Measurements from ENCODE around the gene ALCAM. TPM values are rescaled to one million over a fixed set of nuclear protein-coding genes. Genes with fewer than 3 reads are reported as not detected.

The ALCAM gene
- total RNA-seq (153 TPM), polyA plus RNA-seq (33.7 TPM)

GRCh38 chr3:105366326-105367062 is at the start of gene ALCAM:
ALCAM (plus strand) TSS chr3:105366909.
- Histone ChIP-seq H3K27ac (ENCODE audit: low read depth) (peak within 1 kb of the TSS; percentile 57), H3K4me1 (ENCODE audit: insufficient read depth) (peaks cover 2% of the 10 kb centered on the region), H3K36me3 (ENCODE audit: insufficient read depth) (no peaks in the 10 kb centered on the region), H3K4me3 (ENCODE audit: low read depth, low read length) (peak within 1 kb of the TSS; percentile 63)
- DNase-seq (ENCODE audit: extremely low spot score), result peak; percentile 91
- WGBS, result under 1% methylated on average over 48 of the region's 48 CpGs

GRCh38 chr3:105317841-105318240 is 48.9 kb upstream of the ALCAM start:
- Histone ChIP-seq H3K27ac (ENCODE audit: low read depth) (no peak overlapping the region), H3K4me3 (ENCODE audit: low read depth, low read length) (no peak overlapping the region), H3K36me3 (ENCODE audit: insufficient read depth) (no peaks in the 10 kb centered on the region), H3K4me1 (ENCODE audit: insufficient read depth) (no peaks in the 10 kb centered on the region)
- DNase-seq (ENCODE audit: extremely low spot score), result no peak
- 68% methylated on average over 1 of the region's 1 CpG for WGBS

DNA sequence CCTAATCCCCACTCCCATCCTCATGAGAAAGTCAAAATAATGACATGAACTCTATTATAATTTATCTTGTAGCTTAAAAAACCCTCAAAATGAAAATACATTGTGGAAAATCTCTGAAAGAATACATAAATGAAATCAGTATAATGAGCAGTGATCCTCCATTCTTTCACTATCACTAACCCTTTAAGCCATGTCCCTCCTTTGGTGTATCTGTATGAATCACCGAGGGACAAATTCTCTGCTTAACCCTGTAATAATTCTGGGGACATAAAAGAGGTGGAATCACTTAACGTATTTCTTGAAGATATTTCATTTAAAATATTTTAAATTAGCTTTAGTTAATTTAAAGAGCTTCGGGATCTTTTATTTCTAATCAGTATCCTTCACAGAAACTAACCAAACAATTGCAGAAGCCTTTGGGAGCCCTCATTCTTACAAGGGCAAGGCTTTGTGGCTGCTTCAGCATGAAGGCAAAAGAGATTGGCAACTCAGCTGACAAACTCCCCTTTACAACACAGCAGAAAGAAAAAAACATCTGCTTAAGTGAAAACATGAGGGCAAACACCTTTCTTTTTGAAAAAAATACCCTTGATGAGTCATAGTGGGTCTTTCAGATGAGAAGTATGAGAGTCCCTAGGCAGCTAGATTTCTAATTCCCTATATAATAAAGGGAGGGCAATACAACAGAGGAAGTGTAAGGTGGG is 44.0 kb upstream of the ALCAM start:
- H3K4me3 ChIP-seq (ENCODE audit: low read depth, low read length), result no peak overlapping the region
- WGBS, result 95% methylated on average over 3 of the region's 3 CpGs
- H3K36me3 ChIP-seq (ENCODE audit: insufficient read depth), result no peaks in the 10 kb centered on the region
- no peaks in the 10 kb centered on the region for H3K4me1 ChIP-seq (ENCODE audit: insufficient read depth)
- no peak for DNase-seq (ENCODE audit: extremely low spot score)
- no peak overlapping the region for H3K27ac ChIP-seq (ENCODE audit: low read depth)

DNA sequence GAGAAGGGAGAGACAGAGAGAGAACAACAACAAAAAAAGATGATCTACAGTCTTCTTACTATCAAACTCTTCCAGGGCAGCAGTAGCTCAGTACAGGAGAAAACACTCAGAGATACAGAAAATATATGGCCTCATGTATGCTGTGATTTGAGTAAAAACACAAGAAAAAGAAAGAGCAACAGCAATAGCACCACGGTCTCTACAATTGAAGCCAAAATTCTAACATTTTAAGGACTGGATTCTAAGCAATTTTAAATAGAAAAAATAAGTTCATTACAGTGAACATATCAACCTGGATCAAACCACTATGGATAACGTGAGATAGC is 43.5 kb upstream of the ALCAM start:
- Histone ChIP-seq H3K4me1 (ENCODE audit: insufficient read depth) (no peaks in the 10 kb centered on the region), H3K36me3 (ENCODE audit: insufficient read depth) (no peaks in the 10 kb centered on the region), H3K27ac (ENCODE audit: low read depth) (no peak overlapping the region), H3K4me3 (ENCODE audit: low read depth, low read length) (no peak overlapping the region)
- DNase-seq (ENCODE audit: extremely low spot score), result no peak
- 64% methylated on average over 2 of the region's 2 CpGs for WGBS

- Histone ChIP-seq H3K27ac (ENCODE audit: low read depth) (no peak overlapping the region), H3K36me3 (ENCODE audit: insufficient read depth) (no peaks in the 10 kb centered on the region), H3K4me1 (ENCODE audit: insufficient read depth) (no peaks in the 10 kb centered on the region), H3K4me3 (ENCODE audit: low read depth, low read length) (no peak overlapping the region)
- no peak for DNase-seq (ENCODE audit: extremely low spot score)
- WGBS, result 54% methylated on average over 1 of the region's 1 CpG
These were observed 41.8 kb upstream of the ALCAM start for GRCh38 chr3:105324951-105325350.

DNA sequence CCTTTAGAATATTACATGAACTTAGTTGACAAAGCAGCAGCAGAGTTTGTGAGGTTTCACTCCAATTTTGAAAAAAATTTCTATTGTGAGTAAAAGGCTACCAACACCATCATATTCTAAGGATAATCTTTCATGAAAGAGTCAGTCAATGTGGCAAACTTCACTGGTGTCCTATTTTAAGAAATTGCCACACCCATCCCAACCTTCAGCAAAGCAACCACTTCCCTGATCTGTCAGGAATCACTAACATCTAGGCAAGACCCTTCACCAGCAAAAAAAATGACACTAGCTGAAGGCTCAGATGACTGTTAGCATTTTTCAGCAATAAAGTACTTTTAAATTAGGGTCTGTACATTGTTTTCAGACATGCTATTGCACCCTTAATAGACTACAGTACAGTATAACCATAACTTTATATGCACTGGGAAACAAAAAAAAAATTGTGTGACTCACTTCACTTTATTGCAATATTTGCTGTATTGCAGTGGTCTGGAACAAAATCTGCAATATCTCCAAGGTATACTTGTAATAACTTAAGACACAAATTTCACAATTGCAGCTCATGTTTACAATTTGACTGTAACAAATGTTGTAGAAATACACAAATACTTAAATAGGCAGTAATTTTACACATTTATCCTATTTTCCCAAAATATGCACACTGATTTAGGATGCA is 38.9 kb upstream of the ALCAM start:
- Histone ChIP-seq H3K4me3 (ENCODE audit: low read depth, low read length) (no peak overlapping the region), H3K4me1 (ENCODE audit: insufficient read depth) (no peaks in the 10 kb centered on the region), H3K36me3 (ENCODE audit: insufficient read depth) (no peaks in the 10 kb centered on the region), H3K27ac (ENCODE audit: low read depth) (no peak overlapping the region)
- DNase-seq (ENCODE audit: extremely low spot score), result no peak

GRCh38 chr3:105328338-105328730 is 38.4 kb upstream of the ALCAM start:
- DNase-seq (ENCODE audit: extremely low spot score), result no peak
- Histone ChIP-seq H3K36me3 (ENCODE audit: insufficient read depth) (no peaks in the 10 kb centered on the region), H3K4me1 (ENCODE audit: insufficient read depth) (no peaks in the 10 kb centered on the region), H3K4me3 (ENCODE audit: low read depth, low read length) (no peak overlapping the region), H3K27ac (ENCODE audit: low read depth) (no peak overlapping the region)
- 70% methylated on average over 2 of the region's 2 CpGs for WGBS

- DNase-seq (ENCODE audit: extremely low spot score), result no peak
- WGBS, result 91% methylated on average over 1 of the region's 1 CpG
- Histone ChIP-seq H3K36me3 (ENCODE audit: insufficient read depth) (no peaks in the 10 kb centered on the region), H3K4me1 (ENCODE audit: insufficient read depth) (no peaks in the 10 kb centered on the region), H3K27ac (ENCODE audit: low read depth) (no peak overlapping the region), H3K4me3 (ENCODE audit: low read depth, low read length) (no peak overlapping the region)
These were observed 33.7 kb upstream of the ALCAM start for GRCh38 chr3:105332961-105333360.

- no peak for DNase-seq (ENCODE audit: extremely low spot score)
- 86% methylated on average over 1 of the region's 1 CpG for WGBS
These were observed 32.4 kb upstream of the ALCAM start for GRCh38 chr3:105334138-105334882.

DNA sequence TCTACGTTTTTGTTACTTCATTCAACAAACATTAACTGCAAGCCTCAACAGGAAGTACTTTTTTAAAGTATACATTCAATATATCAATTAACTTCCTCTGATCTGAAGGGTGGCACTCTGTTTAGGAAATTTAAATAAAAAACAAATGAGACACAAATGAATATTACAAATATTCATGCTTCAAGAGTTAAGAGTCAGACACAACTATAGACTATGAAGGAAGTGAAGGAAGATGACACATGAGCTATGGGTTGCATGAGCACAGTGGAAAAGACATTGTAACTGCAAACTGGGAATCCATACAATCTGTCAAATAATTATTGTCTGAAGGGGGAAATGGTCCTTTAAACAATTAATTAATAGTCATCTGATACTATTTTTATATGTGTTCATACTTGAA is 26.8 kb upstream of the ALCAM start:
- WGBS, result 57% methylated on average over 1 of the region's 1 CpG
- Histone ChIP-seq H3K4me1 (ENCODE audit: insufficient read depth) (no peaks in the 10 kb centered on the region), H3K36me3 (ENCODE audit: insufficient read depth) (no peaks in the 10 kb centered on the region), H3K27ac (ENCODE audit: low read depth) (no peak overlapping the region), H3K4me3 (ENCODE audit: low read depth, low read length) (no peak overlapping the region)
- DNase-seq (ENCODE audit: extremely low spot score), result no peak

More at GRCh38 chr3:105334138-105334882, 32.4 kb upstream of the ALCAM start:
- H3K36me3 ChIP-seq (ENCODE audit: insufficient read depth), result no peaks in the 10 kb centered on the region
- no peaks in the 10 kb centered on the region for H3K4me1 ChIP-seq (ENCODE audit: insufficient read depth)
- H3K27ac ChIP-seq (ENCODE audit: low read depth), result no peak overlapping the region
- H3K4me3 ChIP-seq (ENCODE audit: low read depth, low read length), result no peak overlapping the region

GRCh38 chr3:105343991-105344390 is 22.7 kb upstream of the ALCAM start:
- no peaks in the 10 kb centered on the region for H3K36me3 ChIP-seq (ENCODE audit: insufficient read depth)
- no peak overlapping the region for H3K4me3 ChIP-seq (ENCODE audit: low read depth, low read length)
- no peaks in the 10 kb centered on the region for H3K4me1 ChIP-seq (ENCODE audit: insufficient read depth)
- DNase-seq (ENCODE audit: extremely low spot score), result no peak
- H3K27ac ChIP-seq (ENCODE audit: low read depth), result no peak overlapping the region
- WGBS, result 74% methylated on average over 5 of the region's 5 CpGs

GRCh38 chr3:105345156-105345555 is 21.6 kb upstream of the ALCAM start:
- H3K4me3 ChIP-seq (ENCODE audit: low read depth, low read length), result no peak overlapping the region
- no peaks in the 10 kb centered on the region for H3K4me1 ChIP-seq (ENCODE audit: insufficient read depth)
- H3K27ac ChIP-seq (ENCODE audit: low read depth), result no peak overlapping the region
- no peak for DNase-seq (ENCODE audit: extremely low spot score)
- WGBS, result 93% methylated on average over 5 of the region's 5 CpGs
- no peaks in the 10 kb centered on the region for H3K36me3 ChIP-seq (ENCODE audit: insufficient read depth)

DNA sequence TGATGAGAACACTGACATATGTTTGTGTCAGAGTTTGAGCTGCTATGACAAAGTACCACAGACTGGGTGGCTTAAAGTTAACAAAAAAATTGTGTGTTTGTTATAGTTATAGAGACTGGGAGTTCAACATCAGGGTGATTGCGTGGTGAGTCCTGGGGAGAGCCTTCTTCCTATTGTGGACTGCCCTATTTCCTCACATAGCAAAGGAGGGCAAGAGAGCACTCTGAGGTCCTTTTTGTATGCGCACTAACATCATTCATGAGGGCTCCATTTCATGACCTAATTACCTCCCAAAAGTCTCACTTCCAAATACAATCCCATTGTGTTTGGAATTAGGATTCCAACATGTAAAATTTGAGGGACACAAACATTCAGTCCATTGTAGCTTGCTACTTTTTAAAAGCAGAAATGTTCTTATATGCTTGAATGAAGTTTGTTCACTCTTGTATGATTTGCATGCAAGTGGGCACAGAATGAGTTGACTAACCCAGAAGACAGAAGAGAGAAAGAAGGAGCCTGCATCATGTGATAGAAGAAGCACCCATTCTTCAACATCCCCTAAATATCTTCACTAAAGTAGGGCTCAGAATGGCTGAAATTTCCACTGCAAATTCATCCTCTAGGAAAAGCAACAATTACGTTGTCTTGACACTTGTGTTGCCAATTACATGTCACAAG is 18.9 kb upstream of the ALCAM start:
- H3K4me1 ChIP-seq (ENCODE audit: insufficient read depth), result no peaks in the 10 kb centered on the region
- no peak overlapping the region for H3K4me3 ChIP-seq (ENCODE audit: low read depth, low read length)
- DNase-seq (ENCODE audit: extremely low spot score), result no peak
- no peak overlapping the region for H3K27ac ChIP-seq (ENCODE audit: low read depth)
- WGBS, result 95% methylated on average over 3 of the region's 3 CpGs
- no peaks in the 10 kb centered on the region for H3K36me3 ChIP-seq (ENCODE audit: insufficient read depth)
